Keratinocyte (primary cell): ENCODE measurements around the gene FAM234A. TPM values are rescaled to one million over a fixed set of nuclear protein-coding genes. Genes with fewer than 3 reads are reported as not detected.

ENCODE experiments used
- DNase-seq: peaks from one replicate; pipeline ENCODE4 v3.0.0-alpha.2; 2011; ENCODE audit warnings: low read depth, missing footprints, low spot score
- FAIRE-seq: peaks from 2 replicates; lab custom pipeline; 2011; peaks lifted over from hg19 to GRCh38; lab: Jason Lieb, UNC
- H2AFZ ChIP-seq: 2 replicates; pipeline ENCODE4 v1.6.0; 2012; ENCODE audit warnings: low read length, control low read depth, inconsistent platforms; ENCODE audit not compliant: control insufficient read depth
- H3K27ac ChIP-seq: 2 replicates; pipeline ENCODE4 v1.5.1; 2011; ENCODE audit warnings: low read length; ENCODE audit not compliant: control insufficient read depth, insufficient read depth
- H3K27me3 ChIP-seq: 3 replicates; pipeline ENCODE4 v1.6.0; 2011; ENCODE audit warnings: low read length; ENCODE audit not compliant: control insufficient read depth, insufficient read depth; ENCODE audit errors: extremely low read depth
- H3K36me3 ChIP-seq, 2 experiments: 2 replicates in 1 of 2; 3 replicates in 1 of 2; pipeline ENCODE4 v1.5.1; 2011; ENCODE audit warnings: low read length in 2 of 2, mild to moderate bottlenecking in 1 of 2; ENCODE audit not compliant: control insufficient read depth in 2 of 2, insufficient read depth in 2 of 2; ENCODE audit errors: extremely low read depth in 1 of 2
- H3K4me1 ChIP-seq: 3 replicates; pipeline ENCODE4 v1.5.1; 2011; ENCODE audit warnings: low read length; ENCODE audit not compliant: control insufficient read depth, insufficient read depth; ENCODE audit errors: extremely low read depth
- H3K4me2 ChIP-seq: 3 replicates; pipeline ENCODE4 v1.6.0; 2011; ENCODE audit warnings: low read depth, low read length; ENCODE audit not compliant: control insufficient read depth, insufficient read depth; ENCODE audit errors: extremely low read depth
- H3K4me3 ChIP-seq, 3 experiments: fragments of 200-600 bp in 1 of 3; sonication (generic) in 1 of 3; 2 replicates in 2 of 3; 3 replicates in 1 of 3; pipeline ENCODE4 v1.5.1; 2011 to 2016; ENCODE audit warnings: low read length in 3 of 3, mild to moderate bottlenecking in 3 of 3, control low read depth in 2 of 3, inconsistent platforms in 1 of 3, low read depth in 1 of 3, mixed read lengths in 1 of 3, mixed run types in 1 of 3, moderate library complexity in 1 of 3; ENCODE audit not compliant: control insufficient read depth in 2 of 3, insufficient read depth in 2 of 3; ENCODE audit errors: extremely low read depth in 1 of 3
- H3K79me2 ChIP-seq: 2 replicates; pipeline ENCODE4 v1.6.0; 2012; ENCODE audit warnings: low read length; ENCODE audit not compliant: control insufficient read depth, insufficient read depth
- H3K9ac ChIP-seq: 3 replicates; pipeline ENCODE4 v1.6.0; 2011; ENCODE audit warnings: low read length; ENCODE audit not compliant: control insufficient read depth, insufficient read depth; ENCODE audit errors: extremely low read depth
- H3K9me1 ChIP-seq: 3 replicates; pipeline ENCODE4 v1.6.0; 2011; ENCODE audit warnings: low read length; ENCODE audit not compliant: control insufficient read depth, insufficient read depth; ENCODE audit errors: extremely low read depth
- H3K9me3 ChIP-seq: 2 replicates; pipeline ENCODE4 v1.5.1; 2012; ENCODE audit warnings: low read depth, low read length; ENCODE audit not compliant: control insufficient read depth
- H4K20me1 ChIP-seq: 3 replicates; pipeline ENCODE4 v1.6.0; 2011; ENCODE audit warnings: low read length; ENCODE audit not compliant: control insufficient read depth, insufficient read depth; ENCODE audit errors: extremely low read depth
- CTCF ChIP-seq, 3 experiments: IDR thresholded peaks in 1 of 3; conservative IDR thresholded peaks in 1 of 3; optimal IDR thresholded peaks in 1 of 3; 2 replicates in 2 of 3; 3 replicates in 1 of 3; pipeline versions ENCODE3 to v1.5.1; 2011; ENCODE audit warnings: low read length in 3 of 3, mild to moderate bottlenecking in 3 of 3, moderate library complexity in 2 of 3, control low read depth in 1 of 3, inconsistent platforms in 1 of 3; ENCODE audit not compliant: insufficient read depth in 2 of 3; ENCODE audit errors: extremely low read depth in 1 of 3
- EZH2 ChIP-seq: IDR thresholded peaks from one replicate; pipeline ENCODE4 v1.6.1; 2012; ENCODE audit warnings: inconsistent platforms, mild to moderate bottlenecking, low read length, moderate library complexity
- dilution Hi-C: fragments of 300-500 bp; cut with MboI; formaldehyde crosslinking; loops from one replicate; pipeline ENCODE4 v1.7.0; 2020; ENCODE audit warnings: low sequenced_read_pairs; ENCODE audit not compliant: extremely low pct_ligation_motif_present
- polyA plus RNA-seq, 5 experiments: library from polyadenylated mRNA; depleted of rRNA in 3 of 5; stranded (reverse) in 3 of 5; stranded (forward) in 1 of 5; unstranded in 1 of 5; fragments of >200 nt; gene quantifications; 1 replicate in 1 of 5; 2 replicates in 3 of 5; 3 replicates in 1 of 5; pipeline versions ENCODE4 v1.2.1 to v1.2.3, GENCODE V29; 2011 to 2012; ENCODE audit warnings: missing spikeins in 2 of 5, low read depth in 1 of 5, low replicate concordance in 1 of 5

The FAM234A gene
- polyA plus RNA-seq, 1 donor (not counting 4 experiments of a cell fraction or from before 2014, with no cell fraction given): 18.3 TPM

- H3K27ac ChIP-seq: no peak overlapping the region
- no peak for TF ChIP-seq CTCF (optimal IDR thresholded peaks at IDR 0.05 in 1 of 3, IDR thresholded peaks at IDR 0.05 in 1 of 3, conservative IDR thresholded peaks at IDR 0.05 in 1 of 3; ENCODE audit: extremely low read depth in 1 of 3, insufficient read depth in 2 of 3, low read length in 3 of 3)
- TF ChIP-seq EZH2: peak; percentile 5
- no peaks in the 10 kb centered on the region for H3K4me1 ChIP-seq
- H3K79me2 ChIP-seq: no peaks in the 10 kb centered on the region
- dilution Hi-C loops: no loop called here
- no peaks in the 10 kb centered on the region for H3K9me1 ChIP-seq
- no peak overlapping the region for H2AFZ ChIP-seq
- H3K4me3 ChIP-seq: no peak overlapping the region
- H3K27me3 ChIP-seq: peaks cover 47% of the 10 kb centered on the region
- no peak overlapping the region for H3K4me2 ChIP-seq
- FAIRE-seq (no peak), DNase-seq (no peak)
- no peaks in the 10 kb centered on the region for H3K9me3 ChIP-seq
- no peaks in the 10 kb centered on the region for H4K20me1 ChIP-seq
- H3K36me3 ChIP-seq: peaks cover 0 to 2% of the 10 kb centered on the region in 2 experiments
- no peak overlapping the region for H3K9ac ChIP-seq
Observed at GRCh38 chr16:282491-282890, 47.9 kb downstream of the FAM234A start.

- Histone ChIP-seq H2AFZ (no peak within 1 kb of the TSS), H3K9ac (no peak within 1 kb of the TSS), H3K9me1 (no peaks in the 10 kb centered on the region), H3K79me2 (no peaks in the 10 kb centered on the region), H3K4me3 (no peak within 1 kb of the TSS), H3K27me3 (peaks cover 47% of the 10 kb centered on the region), H3K27ac (no peak within 1 kb of the TSS), H3K4me2 (no peak within 1 kb of the TSS), H3K36me3 (peaks cover 1 to 8% of the 10 kb centered on the region in 2 experiments), H3K4me1 (no peaks in the 10 kb centered on the region), H4K20me1 (no peaks in the 10 kb centered on the region), H3K9me3 (no peaks in the 10 kb centered on the region)
- TF ChIP-seq EZH2 (no peak), CTCF (optimal IDR thresholded peaks at IDR 0.05 in 1 of 3, IDR thresholded peaks at IDR 0.05 in 1 of 3, conservative IDR thresholded peaks at IDR 0.05 in 1 of 3; ENCODE audit: extremely low read depth in 1 of 3, insufficient read depth in 2 of 3, low read length in 3 of 3) (no peak)
- FAIRE-seq (no peak), DNase-seq (no peak)
- dilution Hi-C loops: no loop called here
Observed at GRCh38 chr16:283033-283805, 48.6 kb downstream of the FAM234A start, which contains the start of gene PDIA2. Gene PDIA2, plus strand, starts transcription at chr16:283164. Its CDS starts 6 bp downstream, at chr16:283170.
